ENCODE measurements around the gene SLC7A7. TPM values are rescaled to one million over a fixed set of nuclear protein-coding genes. Genes with fewer than 3 reads are reported as not detected.

SLC7A7 gene
- total RNA-seq, 1 donor from 2014 or later: 14.3 TPM

DNA sequence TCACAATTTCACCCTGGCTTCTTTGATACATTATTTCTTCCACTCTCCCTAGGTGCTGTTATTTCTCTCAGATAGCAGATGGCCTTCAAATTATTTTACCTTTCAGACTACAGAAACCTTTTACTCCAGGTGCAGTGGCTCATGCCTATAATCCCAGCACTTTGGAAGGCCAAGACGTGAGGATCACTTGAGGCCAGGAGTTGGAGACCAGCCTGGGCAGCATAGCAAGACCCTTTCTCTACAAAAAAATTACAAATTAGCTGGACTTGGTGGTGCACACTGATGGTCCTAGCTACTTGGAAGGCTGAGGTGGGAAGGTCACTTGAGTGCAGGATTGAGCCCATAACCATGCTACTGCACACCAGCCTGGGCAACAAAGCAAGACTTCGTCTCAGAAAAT, 23.1 kb downstream of the SLC7A7 start:
- Histone ChIP-seq H3K36me3 (ENCODE audit: insufficient read depth, low read length) (no peaks in the 10 kb centered on the region), H4K20me1 (ENCODE audit: insufficient read depth, low read length) (no peaks in the 10 kb centered on the region), H3K4me1 (ENCODE audit: insufficient read depth, low read length) (no peaks in the 10 kb centered on the region), H3K4me3 (ENCODE audit: insufficient read depth, low read depth, low read length) (no peak overlapping the region), H3K79me2 (ENCODE audit: insufficient read depth, low read length) (no peaks in the 10 kb centered on the region), H2AFZ (ENCODE audit: low read depth, low read length) (no peak overlapping the region), H3K27me3 (ENCODE audit: insufficient read depth, low read length) (peaks cover 13% of the 10 kb centered on the region), H3K9ac (ENCODE audit: low read length) (no peak overlapping the region), H3K9me3 (ENCODE audit: insufficient read depth, low read depth, low read length) (no peaks in the 10 kb centered on the region), H3K4me2 (ENCODE audit: low read length) (no peak overlapping the region), H3K27ac (ENCODE audit: low read depth, low read length) (no peak overlapping the region)
- H3K4me1 Mint-ChIP-seq (ENCODE audit: low read depth, unreplicated experiment): peaks cover 27% of the 10 kb centered on the region
- peaks cover 9% of the 10 kb centered on the region for H3K36me3 Mint-ChIP-seq (ENCODE audit: low read depth, unreplicated experiment)
- no peak for FAIRE-seq
- no peak for TF ChIP-seq EZH2 (IDR thresholded peaks at IDR 0.05; ENCODE audit: insufficient read depth, low read length)
- TF ChIP-seq CTCF (IDR thresholded peaks at IDR 0.05; ENCODE audit: insufficient read depth, low read depth, low read length): no peak
- H3K4me3 Mint-ChIP-seq (ENCODE audit: unreplicated experiment): no peak overlapping the region
- no peaks in the 10 kb centered on the region for H3K27me3 Mint-ChIP-seq (ENCODE audit: low read depth, unreplicated experiment)
- peak overlapping the region; percentile 47 for H3K27ac Mint-ChIP-seq (ENCODE audit: unreplicated experiment)
- no peak for DNase-seq (ENCODE audit: low read depth)
- peaks cover 2% of the 10 kb centered on the region for H3K9me3 Mint-ChIP-seq (ENCODE audit: unreplicated experiment)

GRCh38 chr14:22791301-22791700, 23.9 kb downstream of the SLC7A7 start:
- no peak overlapping the region for H3K9ac ChIP-seq (ENCODE audit: low read length)
- Mint-ChIP-seq H3K36me3 (ENCODE audit: low read depth, unreplicated experiment) (peaks cover 7% of the 10 kb centered on the region), H3K4me1 (ENCODE audit: low read depth, unreplicated experiment) (peaks cover 27% of the 10 kb centered on the region), H3K27me3 (ENCODE audit: low read depth, unreplicated experiment) (no peaks in the 10 kb centered on the region), H3K27ac (ENCODE audit: unreplicated experiment) (peak overlapping the region; percentile 85), H3K9me3 (ENCODE audit: unreplicated experiment) (peaks cover 2% of the 10 kb centered on the region), H3K4me3 (ENCODE audit: unreplicated experiment) (peak overlapping the region; percentile 37)
- no peaks in the 10 kb centered on the region for H3K79me2 ChIP-seq (ENCODE audit: insufficient read depth, low read length)
- TF ChIP-seq EZH2 (IDR thresholded peaks at IDR 0.05; ENCODE audit: insufficient read depth, low read length) (no peak), CTCF (IDR thresholded peaks at IDR 0.05; ENCODE audit: insufficient read depth, low read depth, low read length) (no peak)
- H3K27me3 ChIP-seq (ENCODE audit: insufficient read depth, low read length): peaks cover 5% of the 10 kb centered on the region
- H4K20me1 ChIP-seq (ENCODE audit: insufficient read depth, low read length): no peaks in the 10 kb centered on the region
- H2AFZ ChIP-seq (ENCODE audit: low read depth, low read length): no peak overlapping the region
- FAIRE-seq (no peak), DNase-seq (ENCODE audit: low read depth) (peak; percentile 80)
- H3K36me3 ChIP-seq (ENCODE audit: insufficient read depth, low read length): no peaks in the 10 kb centered on the region
- H3K4me2 ChIP-seq (ENCODE audit: low read length): no peak overlapping the region
- no peaks in the 10 kb centered on the region for H3K4me1 ChIP-seq (ENCODE audit: insufficient read depth, low read length)
- H3K4me3 ChIP-seq (ENCODE audit: insufficient read depth, low read depth, low read length): no peak overlapping the region
- no peaks in the 10 kb centered on the region for H3K9me3 ChIP-seq (ENCODE audit: insufficient read depth, low read depth, low read length)
- H3K27ac ChIP-seq (ENCODE audit: low read depth, low read length): no peak overlapping the region

- peaks cover 27% of the 10 kb centered on the region for H3K4me1 Mint-ChIP-seq (ENCODE audit: low read depth, unreplicated experiment)
- Histone ChIP-seq H4K20me1 (ENCODE audit: insufficient read depth, low read length) (no peaks in the 10 kb centered on the region), H3K4me1 (ENCODE audit: insufficient read depth, low read length) (peaks cover under 1% of the 10 kb centered on the region), H3K27ac (ENCODE audit: low read depth, low read length) (no peak overlapping the region), H3K79me2 (ENCODE audit: insufficient read depth, low read length) (no peaks in the 10 kb centered on the region), H2AFZ (ENCODE audit: low read depth, low read length) (no peak overlapping the region), H3K9ac (ENCODE audit: low read length) (no peak overlapping the region), H3K4me3 (ENCODE audit: insufficient read depth, low read depth, low read length) (no peak overlapping the region), H3K4me2 (ENCODE audit: low read length) (no peak overlapping the region), H3K36me3 (ENCODE audit: insufficient read depth, low read length) (no peaks in the 10 kb centered on the region), H3K9me3 (ENCODE audit: insufficient read depth, low read depth, low read length) (no peaks in the 10 kb centered on the region), H3K27me3 (ENCODE audit: insufficient read depth, low read length) (no peaks in the 10 kb centered on the region)
- no peak for TF ChIP-seq CTCF (IDR thresholded peaks at IDR 0.05; ENCODE audit: insufficient read depth, low read depth, low read length)
- TF ChIP-seq EZH2 (IDR thresholded peaks at IDR 0.05; ENCODE audit: insufficient read depth, low read length): no peak
- H3K27ac Mint-ChIP-seq (ENCODE audit: unreplicated experiment): no peak overlapping the region
- no peak overlapping the region for H3K4me3 Mint-ChIP-seq (ENCODE audit: unreplicated experiment)
- H3K9me3 Mint-ChIP-seq (ENCODE audit: unreplicated experiment): no peaks in the 10 kb centered on the region
- no peaks in the 10 kb centered on the region for H3K27me3 Mint-ChIP-seq (ENCODE audit: low read depth, unreplicated experiment)
- no peak for FAIRE-seq
- no peak for DNase-seq (ENCODE audit: low read depth)
- H3K36me3 Mint-ChIP-seq (ENCODE audit: low read depth, unreplicated experiment): peaks cover 2% of the 10 kb centered on the region
Measured at GRCh38 chr14:22786685-22787084, 28.6 kb downstream of the SLC7A7 start.
